PC-3 (cell line): Measurements from ENCODE around the gene FAAP100. TPM values are rescaled to one million over a fixed set of nuclear protein-coding genes. Genes with fewer than 3 reads are reported as not detected.

Source experiments
- ATAC-seq: fragments of 200-7000 bp; cut with Tn5 transposase; 2 replicates; pipeline ENCODE4 v1.9.1; 2020; ENCODE audit warnings: mild to moderate bottlenecking, moderate library complexity
- BruUV-seq: library from RNA; stranded (reverse); fragments of 400-500 nt; replicated peaks from 2 replicates; lab custom pipeline; 2021; lab: Mats Ljungman, UMichigan
- CTCF ChIA-PET: fragments of 300-600 bp; sonication (Branson Sonifier 250); formaldehyde crosslinking; loops from one replicate; lab custom pipeline; 2022; ENCODE audit warnings: antibody characterized with exemption; lab: Charles Lee
- POLR2A ChIA-PET: fragments of 300-600 bp; sonication (Branson Sonifier 250); formaldehyde crosslinking; loops from one replicate; lab custom pipeline; 2022; ENCODE audit warnings: antibody characterized with exemption; ENCODE audit not compliant: unreplicated experiment; lab: Charles Lee
- DNase-seq: peaks from one replicate; pipeline ENCODE4 v3.0.0-alpha.2; 2015
- H2AFZ ChIP-seq: fragments of 300-600 bp; sonication (generic); 2 replicates; pipeline ENCODE4 v1.6.0; 2016; ENCODE audit warnings: antibody characterized with exemption, low read length
- H3F3A ChIP-seq: fragments of 300-600 bp; sonication (generic); one replicate; pipeline ENCODE4 v1.6.0; 2017; ENCODE audit warnings: antibody characterized with exemption, low read length, control low read depth, mild to moderate bottlenecking; ENCODE audit not compliant: unreplicated experiment
- H3K27ac ChIP-seq: fragments of 300-600 bp; sonication (generic); 2 replicates; pipeline ENCODE4 v1.5.1; 2016; ENCODE audit warnings: mild to moderate bottlenecking, low read length
- H3K27me3 ChIP-seq: fragments of 300-600 bp; sonication (generic); 2 replicates; pipeline ENCODE4 v1.6.1; 2016; ENCODE audit warnings: low read length, mixed read lengths
- H3K36me3 ChIP-seq: fragments of 300-600 bp; sonication (generic); 2 replicates; pipeline ENCODE4 v1.6.1; 2016; ENCODE audit warnings: low read depth, mixed run types, low read length, mixed read lengths
- H3K4me1 ChIP-seq: fragments of 300-600 bp; sonication (generic); 2 replicates; pipeline ENCODE4 v1.5.1; 2016; ENCODE audit warnings: low read length; ENCODE audit not compliant: insufficient read depth
- H3K4me2 ChIP-seq: fragments of 300-600 bp; sonication (generic); 2 replicates; pipeline ENCODE4 v1.6.0; 2016; ENCODE audit warnings: low read length
- H3K4me3 ChIP-seq: fragments of 300-600 bp; sonication (generic); 2 replicates; pipeline ENCODE4 v1.5.1; 2016; ENCODE audit warnings: mild to moderate bottlenecking, low read length, mixed read lengths
- H3K79me2 ChIP-seq: fragments of 300-600 bp; sonication (generic); 2 replicates; pipeline ENCODE4 v1.6.1; 2017; ENCODE audit warnings: low read length, mixed read lengths
- H3K9ac ChIP-seq: fragments of 300-600 bp; sonication (generic); 2 replicates; pipeline ENCODE4 v1.6.0; 2016; ENCODE audit warnings: mild to moderate bottlenecking, low read length
- H3K9me2 ChIP-seq: fragments of 300-600 bp; sonication (generic); replicated peaks from 2 replicates; pipeline ENCODE4 v1.6.1; 2016; ENCODE audit warnings: mixed run types, low read length, mixed read lengths
- H3K9me3 ChIP-seq: fragments of 300-600 bp; sonication (generic); 2 replicates; pipeline ENCODE4 v1.6.1; 2016; ENCODE audit warnings: low read length, mixed read lengths
- H4K20me1 ChIP-seq: fragments of 300-600 bp; sonication (generic); 2 replicates; pipeline ENCODE4 v1.6.1; 2016; ENCODE audit warnings: low read length, mixed read lengths
- EZH2 ChIP-seq: fragments of 300-600 bp; sonication (generic); IDR thresholded peaks from one replicate; pipeline ENCODE4 v1.6.1; 2017; ENCODE audit warnings: antibody characterized with exemption, mild to moderate bottlenecking, low read length; ENCODE audit not compliant: unreplicated experiment
- EZH2phosphoT487 ChIP-seq: fragments of 300-600 bp; sonication (generic); IDR thresholded peaks from 2 replicates; pipeline ENCODE4 v1.6.1; 2018; ENCODE audit warnings: mild to moderate bottlenecking, antibody characterized with exemption, low read length, borderline replicate concordance
- intact Hi-C: fragments of 100-400 bp; cut with micrococcal nuclease; formaldehyde crosslinking; loops from 2 replicates; pipeline ENCODE4 v1.9.0; 2023
- total RNA-seq: library from RNA; depleted of rRNA; stranded (reverse); fragments of >200 nt; gene quantifications from 2 replicates; pipeline ENCODE4 v1.2.3, GENCODE V29; 2014
- TF ChIP-seq, protein P1 (sequence below): fragments of 300-600 bp; sonication (generic); conservative IDR thresholded peaks from 2 replicates; pipeline ENCODE4 v1.5.1; 2017; ENCODE audit warnings: antibody characterized with exemption, low read depth, mild to moderate bottlenecking, low read length

Gene FAAP100
- total RNA-seq, 1 experiment from 2014 or later = 23.3 TPM

DNA sequence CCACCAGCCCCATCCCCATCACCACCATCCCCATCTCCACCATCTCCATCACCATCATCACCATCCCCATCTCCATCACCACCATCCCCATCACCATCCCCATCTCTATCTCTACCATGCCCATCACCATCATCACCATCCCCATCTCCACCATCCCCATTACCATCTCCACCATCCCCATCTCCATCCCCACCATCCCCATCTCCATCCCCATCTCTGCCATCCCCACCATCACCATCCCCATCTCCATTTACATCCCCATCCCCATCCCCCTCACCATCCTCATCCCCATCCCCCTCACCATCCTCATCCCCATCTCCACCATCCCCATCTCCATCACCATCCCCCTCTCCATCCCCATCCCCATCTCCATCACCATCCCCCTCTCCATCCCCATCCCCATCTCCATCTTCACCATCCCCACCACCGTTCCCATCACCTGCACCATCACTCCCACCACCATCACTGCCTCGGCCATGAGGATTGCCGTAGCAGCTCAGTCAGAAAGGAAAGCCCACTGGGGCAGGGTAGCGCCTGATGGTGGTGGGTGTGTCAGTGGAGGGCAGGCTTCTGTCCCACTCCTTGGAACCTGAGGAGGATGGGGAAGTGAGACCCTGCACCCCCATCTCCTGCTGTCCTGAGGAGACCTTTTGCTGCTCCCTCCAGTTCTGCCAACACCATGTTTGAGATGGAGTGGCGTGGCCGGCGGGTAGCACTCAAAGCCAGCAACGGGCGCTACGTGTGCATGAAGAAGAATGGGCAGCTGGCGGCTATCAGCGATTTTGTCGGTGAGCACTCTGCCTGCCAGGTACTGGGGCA is 16.5 kb downstream of the FAAP100 start:
- Histone ChIP-seq H3K27ac (no peak overlapping the region), H3K4me2 (no peak overlapping the region), H3K4me1 (no peaks in the 10 kb centered on the region), H4K20me1 (no peaks in the 10 kb centered on the region), H3F3A (no peaks in the 10 kb centered on the region), H3K4me3 (no peak overlapping the region), H3K9me3 (no peaks in the 10 kb centered on the region), H2AFZ (no peak overlapping the region), H3K79me2 (no peaks in the 10 kb centered on the region), H3K9ac (no peak overlapping the region), H3K9me2 (no peaks in the 10 kb centered on the region), H3K36me3 (no peaks in the 10 kb centered on the region), H3K27me3 (no peaks in the 10 kb centered on the region)
- no TSS peak for BruUV-seq
- CTCF ChIA-PET = no interaction called here
- no peak for DNase-seq
- POLR2A ChIA-PET = no interaction called here
- TF ChIP-seq EZH2 (no peak), EZH2phosphoT487 (no peak)
- TF ChIP-seq, protein P1, sequence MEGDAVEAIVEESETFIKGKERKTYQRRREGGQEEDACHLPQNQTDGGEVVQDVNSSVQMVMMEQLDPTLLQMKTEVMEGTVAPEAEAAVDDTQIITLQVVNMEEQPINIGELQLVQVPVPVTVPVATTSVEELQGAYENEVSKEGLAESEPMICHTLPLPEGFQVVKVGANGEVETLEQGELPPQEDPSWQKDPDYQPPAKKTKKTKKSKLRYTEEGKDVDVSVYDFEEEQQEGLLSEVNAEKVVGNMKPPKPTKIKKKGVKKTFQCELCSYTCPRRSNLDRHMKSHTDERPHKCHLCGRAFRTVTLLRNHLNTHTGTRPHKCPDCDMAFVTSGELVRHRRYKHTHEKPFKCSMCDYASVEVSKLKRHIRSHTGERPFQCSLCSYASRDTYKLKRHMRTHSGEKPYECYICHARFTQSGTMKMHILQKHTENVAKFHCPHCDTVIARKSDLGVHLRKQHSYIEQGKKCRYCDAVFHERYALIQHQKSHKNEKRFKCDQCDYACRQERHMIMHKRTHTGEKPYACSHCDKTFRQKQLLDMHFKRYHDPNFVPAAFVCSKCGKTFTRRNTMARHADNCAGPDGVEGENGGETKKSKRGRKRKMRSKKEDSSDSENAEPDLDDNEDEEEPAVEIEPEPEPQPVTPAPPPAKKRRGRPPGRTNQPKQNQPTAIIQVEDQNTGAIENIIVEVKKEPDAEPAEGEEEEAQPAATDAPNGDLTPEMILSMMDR = no peak
- intact Hi-C loops = no loop called here
- ATAC-seq = no peak

GRCh38 chr17:81535007-81535328 is 17.2 kb downstream of the FAAP100 start:
- CTCF ChIA-PET = no interaction called here
- TF ChIP-seq, protein P1 = no peak
- no peak for TF ChIP-seq EZH2phosphoT487
- TF ChIP-seq EZH2 = no peak
- Histone ChIP-seq H3K9me2 (no peaks in the 10 kb centered on the region), H2AFZ (no peak overlapping the region), H3K4me3 (no peak overlapping the region), H3K4me1 (no peaks in the 10 kb centered on the region), H3K36me3 (no peaks in the 10 kb centered on the region), H3K9me3 (no peaks in the 10 kb centered on the region), H3K9ac (no peak overlapping the region), H3K27ac (no peak overlapping the region), H3K4me2 (no peak overlapping the region), H3F3A (no peaks in the 10 kb centered on the region), H3K79me2 (no peaks in the 10 kb centered on the region), H4K20me1 (no peaks in the 10 kb centered on the region), H3K27me3 (no peaks in the 10 kb centered on the region)
- DNase-seq (no peak), ATAC-seq (no peak)
- intact Hi-C loops = no loop called here
- BruUV-seq = no TSS peak
- POLR2A ChIA-PET = no interaction called here
